Breast epithelium (tissue), 3 donors: Measurements from ENCODE around the gene ALDH1A1. TPM values are rescaled to one million over a fixed set of nuclear protein-coding genes. Genes with fewer than 3 reads are reported as not detected.

ENCODE experiments used
- total RNA-seq, 3 donors: library from RNA; depleted of rRNA; stranded (reverse); fragments of >200 nt; gene quantifications; one replicate each; pipeline ENCODE4 v1.1.0, GENCODE V29; 2016

Gene ALDH1A1
- total RNA-seq, 3 donors from 2014 or later = 67.2 to 233 (median 80.1) TPM

Other genes starting within 250 kb of the ALDH1A1 start
- 100 to 1,000 TPM; 364 to 729 (median 628) TPM for gene ANXA1, start 198.8 kb upstream of the ALDH1A1 start, total RNA-seq